Cardiac fibroblast (primary cell): Measurements from ENCODE around the gene SCN5A.

Experiments
- DNase-seq, 2 donors: peaks; one replicate each; pipeline versions ENCODE4 v3.0.0 to v3.0.0-alpha.2; 2010; ENCODE audit warnings: low read depth in 2 of 2
- H3K4me3 ChIP-seq, 2 donors: replicated peaks in 1 of 2; 1 replicate in 1 of 2; 2 replicates in 1 of 2; pipeline ENCODE4 v1.5.1; 2011; ENCODE audit warnings: low read depth in 2 of 2, low read length in 2 of 2, mild to moderate bottlenecking in 2 of 2, moderate library complexity in 1 of 2
- TF ChIP-seq, protein P1 (sequence below): IDR thresholded peaks from one replicate; pipeline ENCODE4 v1.5.1; 2011; ENCODE audit warnings: low read depth, mild to moderate bottlenecking, low read length, inconsistent platforms

Gene SCN5A

DNA sequence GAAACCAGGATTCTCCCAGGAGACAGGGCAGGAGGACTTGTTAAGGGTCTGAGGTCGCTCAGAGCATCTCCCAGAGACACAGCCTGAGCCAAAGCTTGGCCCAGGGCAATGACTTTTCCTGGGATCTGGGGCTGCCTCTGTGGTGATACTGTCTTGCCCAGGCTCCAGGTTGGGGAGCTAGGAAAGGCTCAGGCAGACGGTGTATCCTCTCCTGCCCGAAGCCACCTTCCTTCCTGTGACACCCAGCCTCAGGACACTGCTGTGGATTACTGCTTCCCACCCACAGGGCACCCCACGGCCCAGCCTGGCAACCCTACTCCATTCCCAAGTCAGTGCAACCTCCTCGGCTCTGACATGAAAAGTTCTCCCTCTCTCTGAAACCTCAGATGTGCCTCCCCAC is 31.9 kb downstream of the SCN5A start:
- no peak for DNase-seq

DNA sequence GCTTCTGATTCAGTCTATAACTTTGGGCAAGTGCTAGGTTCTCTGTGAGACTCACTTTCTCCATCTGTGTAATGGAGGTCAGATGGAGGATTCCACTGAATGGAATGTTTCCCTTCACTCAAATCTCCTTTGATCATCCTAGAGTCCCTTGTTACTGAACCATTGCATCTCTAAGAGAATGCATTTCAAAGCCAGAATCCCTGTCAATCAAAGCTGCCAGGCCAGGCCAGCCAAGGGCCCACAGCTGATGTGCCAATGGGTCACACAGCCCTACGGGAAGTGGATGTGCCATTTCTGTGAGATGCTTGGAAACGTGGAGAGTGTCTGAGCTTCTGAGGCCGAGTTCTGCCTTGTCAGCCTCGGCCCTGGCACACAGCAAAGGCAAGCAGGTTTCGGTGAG is 32.4 kb downstream of the SCN5A start:
- DNase-seq, result no peak
- H3K4me3 ChIP-seq, result no peak overlapping the region
- TF ChIP-seq, protein P1, sequence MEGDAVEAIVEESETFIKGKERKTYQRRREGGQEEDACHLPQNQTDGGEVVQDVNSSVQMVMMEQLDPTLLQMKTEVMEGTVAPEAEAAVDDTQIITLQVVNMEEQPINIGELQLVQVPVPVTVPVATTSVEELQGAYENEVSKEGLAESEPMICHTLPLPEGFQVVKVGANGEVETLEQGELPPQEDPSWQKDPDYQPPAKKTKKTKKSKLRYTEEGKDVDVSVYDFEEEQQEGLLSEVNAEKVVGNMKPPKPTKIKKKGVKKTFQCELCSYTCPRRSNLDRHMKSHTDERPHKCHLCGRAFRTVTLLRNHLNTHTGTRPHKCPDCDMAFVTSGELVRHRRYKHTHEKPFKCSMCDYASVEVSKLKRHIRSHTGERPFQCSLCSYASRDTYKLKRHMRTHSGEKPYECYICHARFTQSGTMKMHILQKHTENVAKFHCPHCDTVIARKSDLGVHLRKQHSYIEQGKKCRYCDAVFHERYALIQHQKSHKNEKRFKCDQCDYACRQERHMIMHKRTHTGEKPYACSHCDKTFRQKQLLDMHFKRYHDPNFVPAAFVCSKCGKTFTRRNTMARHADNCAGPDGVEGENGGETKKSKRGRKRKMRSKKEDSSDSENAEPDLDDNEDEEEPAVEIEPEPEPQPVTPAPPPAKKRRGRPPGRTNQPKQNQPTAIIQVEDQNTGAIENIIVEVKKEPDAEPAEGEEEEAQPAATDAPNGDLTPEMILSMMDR, result no peak

More for the DNA sequence above, 31.9 kb downstream of the SCN5A start:
- TF ChIP-seq, protein P1, result no peak
- H3K4me3 ChIP-seq, result no peak overlapping the region

DNA sequence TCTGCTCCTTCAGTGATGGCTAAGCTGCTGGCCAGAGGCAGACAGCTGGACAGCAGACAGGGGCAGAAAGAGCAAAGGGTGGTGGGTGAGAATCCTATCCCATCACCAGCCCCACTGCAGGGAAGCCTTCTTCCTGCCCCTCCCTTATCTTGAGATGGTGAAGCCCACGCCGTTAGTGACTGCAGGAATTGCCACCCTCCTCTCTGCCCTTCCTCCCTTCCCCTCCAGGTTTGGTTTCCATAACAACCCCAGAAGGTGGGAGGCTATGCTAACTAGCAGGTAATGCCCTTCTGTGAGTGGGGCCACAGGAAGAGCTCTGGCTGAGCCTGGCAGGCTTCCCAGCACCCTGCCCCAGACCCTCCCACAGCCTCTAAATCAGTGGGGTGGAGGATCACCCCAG is 32.8 kb downstream of the SCN5A start:
- no peak overlapping the region for H3K4me3 ChIP-seq
- TF ChIP-seq, protein P1, result no peak
- DNase-seq, result no peak

DNA sequence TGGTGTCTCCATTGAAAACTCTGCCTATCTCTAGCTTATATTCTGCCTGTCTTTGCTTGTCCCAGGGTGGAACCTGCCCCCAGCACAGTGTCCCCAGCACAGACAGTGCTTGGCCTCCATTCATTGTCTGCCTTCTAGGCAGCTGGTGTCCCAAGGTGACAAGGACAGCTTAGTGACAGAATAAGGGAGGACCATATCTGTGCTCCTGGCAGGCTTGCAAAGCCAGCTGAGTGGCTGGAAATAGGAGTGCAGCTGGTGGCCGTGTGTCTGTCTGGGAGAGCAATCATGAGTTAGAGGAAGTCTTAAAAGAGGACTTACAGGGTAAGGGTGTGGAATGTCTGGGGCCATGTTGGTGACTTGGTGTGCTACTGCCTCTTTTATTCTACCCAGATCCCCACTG is 33.4 kb downstream of the SCN5A start:
- DNase-seq, result no peak
- TF ChIP-seq, protein P1, result no peak
- H3K4me3 ChIP-seq, result no peak overlapping the region

DNA sequence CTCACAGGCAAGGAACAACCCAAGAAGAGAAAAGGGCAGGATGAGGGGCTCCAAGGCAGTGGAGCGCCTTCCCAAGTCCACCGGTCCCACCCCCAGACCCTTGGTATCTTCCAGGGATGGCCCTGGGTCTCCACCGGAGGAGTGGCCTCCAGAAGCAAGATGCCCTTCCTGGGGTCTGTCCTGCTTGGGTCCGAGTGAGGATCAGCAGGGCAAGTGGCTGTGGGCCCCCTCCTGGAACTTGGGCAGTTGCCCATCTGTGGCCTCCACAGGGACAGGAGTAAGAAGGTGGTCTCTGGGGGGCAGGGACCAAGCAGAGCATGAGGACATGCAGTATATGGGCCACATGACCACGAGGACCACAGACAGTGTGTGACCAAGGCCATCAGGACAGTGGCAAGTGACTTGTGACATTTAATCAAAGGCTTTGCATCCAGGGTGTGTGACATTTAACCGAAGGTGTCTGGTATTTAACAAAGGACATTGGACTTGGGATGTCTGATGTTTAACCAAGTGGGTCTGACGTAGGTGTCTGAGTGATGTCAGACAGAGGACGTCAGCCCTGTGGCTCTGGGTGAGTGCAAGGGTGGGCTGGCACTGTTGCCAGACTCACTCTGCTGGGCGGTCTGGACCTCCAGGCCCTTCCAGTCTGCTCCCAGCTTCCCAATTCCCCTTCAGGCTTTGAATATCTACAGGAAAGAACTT is 34.7 kb downstream of the SCN5A start:
- TF ChIP-seq, protein P1, result no peak
- H3K4me3 ChIP-seq, result no peak overlapping the region
- DNase-seq, result no peak

DNA sequence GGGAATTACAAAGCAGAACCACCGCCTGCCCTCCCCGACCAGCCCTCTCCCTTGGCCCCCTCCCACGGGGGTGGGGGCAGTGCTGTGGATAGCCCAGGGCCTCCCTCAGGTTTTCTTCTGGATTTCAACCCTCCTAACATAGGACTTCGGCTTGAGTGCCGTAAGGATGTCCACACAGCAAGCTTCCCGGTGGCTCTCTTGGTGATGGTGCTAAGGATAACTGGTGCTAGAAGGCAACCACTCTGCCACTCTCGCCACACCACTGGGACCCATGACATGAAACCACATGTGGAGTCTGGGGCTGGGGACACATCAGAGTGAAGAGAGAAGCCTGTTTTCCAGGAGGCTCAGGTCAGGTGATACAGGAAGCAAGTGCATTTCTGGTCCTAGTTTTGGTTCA is 35.4 kb downstream of the SCN5A start:
- TF ChIP-seq, protein P1, result no peak
- no peak overlapping the region for H3K4me3 ChIP-seq
- DNase-seq, result no peak

DNA sequence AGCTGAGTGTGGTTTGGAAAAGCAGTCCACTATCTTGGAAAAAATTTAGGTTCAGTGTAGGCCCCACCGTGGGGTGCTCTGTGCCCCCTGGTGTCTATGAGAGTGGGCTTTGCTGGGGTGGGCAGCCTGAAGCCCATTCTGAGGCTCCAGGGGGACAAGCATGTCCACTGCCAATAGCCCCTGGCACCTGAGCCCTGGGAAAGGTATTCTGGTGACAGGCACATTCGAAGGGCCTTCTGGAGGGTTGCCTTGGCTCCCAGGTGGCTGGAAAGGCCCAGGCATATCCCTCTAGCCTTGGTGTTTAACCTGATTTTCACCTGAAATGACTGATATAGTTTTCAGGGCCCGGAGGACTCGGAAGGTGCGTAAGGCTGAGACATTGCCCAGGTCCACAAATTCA is 36.1 kb downstream of the SCN5A start:
- H3K4me3 ChIP-seq, result no peak overlapping the region
- TF ChIP-seq, protein P1, result no peak
- DNase-seq, result no peak
